NCI-H82 (cell line): ENCODE results near the gene LIM2.

Source experiments
- DNase-seq: peaks from one replicate; lab custom pipeline; 2025; lab: John Stamatoyannopoulos, UW

LIM2 gene

GRCh38 chr19:51365965-51366388 is 21.8 kb downstream of the LIM2 start, which contains the start of gene ETFB:
ETFB (minus strand) TSS chr19:51366388; CDS start chr19:51366326, 62 bp downstream.
- DNase-seq, result no peak

DNA sequence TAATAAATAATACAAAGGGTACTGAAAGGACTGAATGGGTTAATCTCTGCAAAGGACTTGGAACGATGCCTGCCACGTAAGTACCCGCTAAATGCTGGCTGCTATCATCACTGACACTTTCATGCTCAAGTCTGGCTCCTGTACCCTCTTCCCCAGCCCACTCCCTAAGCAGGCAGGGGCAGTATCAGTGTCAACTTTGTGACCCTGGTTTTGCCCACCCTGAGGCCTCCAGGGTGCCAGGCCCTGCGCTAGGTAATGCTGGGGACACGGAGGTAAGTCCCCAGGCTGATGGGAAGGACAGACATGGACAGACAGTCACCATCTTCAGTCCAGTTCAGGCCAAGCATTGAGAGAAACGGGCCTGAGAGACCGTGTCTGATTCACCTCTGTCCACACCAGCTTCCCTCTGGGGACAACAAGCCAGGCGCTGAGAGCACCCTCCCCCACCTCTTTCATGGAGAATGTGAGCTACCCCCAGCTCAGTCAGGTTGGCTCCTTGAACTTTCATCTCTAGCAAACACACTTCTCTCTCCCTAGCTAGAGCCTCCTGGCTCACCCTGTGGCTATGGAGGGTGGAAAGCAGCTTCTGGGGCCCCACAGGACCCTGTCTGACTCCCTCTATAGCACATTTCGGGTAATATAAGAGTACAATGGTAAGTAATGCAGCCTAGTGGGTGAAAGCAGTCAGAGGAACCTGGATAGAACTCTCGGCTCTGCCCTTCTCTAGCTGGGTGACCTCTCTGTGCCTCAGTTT is 22.4 kb downstream of the LIM2 start:
- DNase-seq, result peak; percentile 24

- no peak for DNase-seq
Measured at GRCh38 chr19:51364200-51365106, 23.3 kb downstream of the LIM2 start.

DNA sequence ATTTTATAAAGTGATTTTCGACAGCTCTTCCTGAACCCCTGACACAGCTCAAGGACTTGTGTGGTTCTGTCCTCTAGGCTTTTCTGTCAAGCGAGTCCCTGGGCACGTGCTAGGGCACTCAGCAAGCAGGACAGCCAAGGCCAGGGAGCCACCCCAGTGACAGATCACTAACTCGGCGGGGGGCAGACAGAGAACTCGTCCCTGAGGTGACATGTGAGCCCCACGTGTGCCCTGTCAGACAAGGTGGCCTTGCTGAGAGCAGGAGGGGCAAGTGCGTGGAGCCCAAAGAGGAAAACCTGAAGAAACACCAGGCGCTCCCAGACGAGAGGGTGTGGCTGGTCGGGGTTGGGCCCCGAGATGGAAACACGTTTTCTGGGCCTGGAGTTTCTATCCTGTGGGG is 26.5 kb downstream of the LIM2 start:
- DNase-seq, result no peak

DNA sequence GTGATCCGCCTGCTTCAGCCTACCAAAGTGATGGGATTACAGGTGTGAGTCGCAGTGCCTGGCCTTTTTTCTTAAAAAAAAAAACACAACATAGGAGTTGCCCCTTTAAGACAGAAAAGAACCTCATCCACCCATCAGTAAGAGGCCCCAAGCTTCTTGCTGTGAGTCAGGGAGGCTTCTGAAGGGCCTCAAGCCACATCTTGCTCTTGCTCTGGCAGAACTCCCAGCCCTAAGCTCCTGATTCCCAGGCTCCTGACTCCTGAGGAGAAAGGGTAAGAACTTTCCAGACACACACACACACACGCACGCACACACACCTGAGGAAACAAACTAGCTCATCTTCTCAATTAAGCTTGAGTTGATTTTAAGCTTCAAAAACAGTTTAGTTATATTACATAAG is 28.5 kb downstream of the LIM2 start:
- DNase-seq, result no peak

GRCh38 chr19:51357952-51358351 is 29.8 kb downstream of the LIM2 start:
- DNase-seq, result no peak

GRCh38 chr19:51356159-51356801 is 31.5 kb downstream of the LIM2 start:
- no peak for DNase-seq

DNA sequence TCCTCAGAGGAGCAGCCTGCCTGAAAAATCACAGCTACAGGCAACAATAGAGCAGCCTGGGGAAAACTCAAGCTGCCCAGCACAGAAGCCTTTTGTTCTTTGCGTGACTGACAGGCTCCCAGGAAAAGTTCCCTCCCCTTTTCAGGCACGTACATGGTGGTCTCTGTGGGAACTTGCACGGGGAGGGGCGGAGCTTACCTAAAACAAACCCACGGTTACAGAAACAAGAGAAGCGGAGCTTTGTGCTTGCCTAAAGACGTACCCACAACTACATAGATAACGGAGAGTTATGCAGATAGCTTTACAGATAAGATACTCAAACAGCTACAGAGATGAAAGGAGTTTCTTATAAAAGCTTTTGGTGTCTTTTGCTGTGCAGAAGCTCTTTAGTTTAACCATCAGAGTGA is 33.0 kb downstream of the LIM2 start:
- DNase-seq, result peak; percentile 17

- no peak for DNase-seq
Measured at GRCh38 chr19:51354103-51354741, 33.6 kb downstream of the LIM2 start.

- no peak for DNase-seq
Measured at GRCh38 chr19:51352783-51353360, 34.9 kb downstream of the LIM2 start.

- DNase-seq, result no peak
Measured at GRCh38 chr19:51351266-51351990, 36.3 kb downstream of the LIM2 start.

DNA sequence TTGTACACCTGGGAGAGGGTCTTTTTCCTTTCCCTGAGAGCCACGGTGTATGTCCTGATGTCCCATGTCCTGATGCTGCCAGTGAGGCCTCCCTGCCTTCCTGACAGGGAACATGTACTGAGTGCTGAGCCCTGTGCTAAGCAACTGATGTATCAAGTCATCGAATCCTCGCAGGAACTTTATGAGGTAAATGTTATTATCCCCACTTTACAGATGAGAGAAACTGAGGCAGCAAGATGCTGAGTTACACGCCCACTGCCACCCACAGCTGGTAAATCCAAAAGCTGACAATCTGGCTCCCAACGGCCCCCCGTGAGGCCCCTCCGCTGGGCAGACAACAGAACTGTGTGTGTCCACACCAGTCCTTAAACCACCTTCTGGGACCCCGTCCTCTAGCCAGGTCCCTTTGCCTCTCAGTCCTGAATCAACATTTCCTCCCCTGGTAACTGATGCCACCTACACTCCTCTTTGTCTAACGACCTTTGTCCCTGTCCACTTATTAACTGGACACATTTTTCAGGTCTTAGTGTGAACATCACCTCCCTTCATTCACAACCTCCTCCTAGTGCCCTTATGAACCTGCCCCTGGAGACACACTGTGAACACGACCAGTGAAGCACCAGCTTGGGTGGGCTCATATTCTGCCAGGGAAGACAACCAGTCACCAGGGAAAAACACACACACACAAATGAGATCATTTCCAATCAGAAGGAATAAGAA is 40.4 kb downstream of the LIM2 start:
- no peak for DNase-seq

GRCh38 chr19:51346742-51347141 is 41.0 kb downstream of the LIM2 start:
- no peak for DNase-seq

- no peak for DNase-seq
Measured at GRCh38 chr19:51345076-51345620, 42.6 kb downstream of the LIM2 start.

- DNase-seq, result no peak
Measured at GRCh38 chr19:51342631-51343569, 44.9 kb downstream of the LIM2 start.

- no peak for DNase-seq
Measured at GRCh38 chr19:51341976-51342580, 45.7 kb downstream of the LIM2 start, which contains the start of gene VSIG10L. VSIG10L (minus strand) TSS chr19:51342139; CDS start chr19:51342124, 15 bp downstream.

DNA sequence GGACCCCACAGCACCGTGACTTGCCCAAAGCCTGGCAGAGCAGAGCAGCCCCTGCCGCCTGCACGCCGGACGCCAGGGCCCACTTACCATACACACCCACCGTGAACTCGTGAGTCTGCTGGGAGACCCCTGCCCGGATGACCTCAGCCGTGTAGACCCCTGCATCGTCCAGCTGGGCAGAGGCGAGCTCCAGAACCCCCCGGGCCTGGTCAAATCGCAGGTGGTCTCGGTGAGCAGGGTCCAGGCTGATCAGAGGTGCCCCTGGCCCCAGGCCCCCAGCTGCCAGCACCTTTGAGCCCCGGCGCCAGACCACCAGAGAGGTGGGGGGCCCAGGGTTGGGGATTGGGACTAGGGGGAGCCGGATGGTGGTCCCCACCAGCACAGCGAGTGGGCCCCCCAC is 46.7 kb downstream of the LIM2 start:
- DNase-seq, result no peak
